Adipocyte (in vitro differentiated cells): ENCODE measurements around the gene CDH16.

Experiments
- DNase-seq: peaks from one replicate; pipeline ENCODE4 v3.0.0-alpha.2; 2015; ENCODE audit warnings: low read depth
- H3K27me3 ChIP-seq: replicated peaks from 2 replicates; pipeline ENCODE4 v1.7.0; 2013; ENCODE audit warnings: mild to moderate bottlenecking, low read length, moderate library complexity; ENCODE audit not compliant: control insufficient read depth, insufficient read depth
- H3K36me3 ChIP-seq: 2 replicates; pipeline ENCODE4 v1.7.0; 2013; ENCODE audit warnings: low read length, mild to moderate bottlenecking, moderate library complexity; ENCODE audit not compliant: control insufficient read depth, insufficient read depth, severe bottlenecking
- H3K4me1 ChIP-seq: 2 replicates; pipeline ENCODE4 v1.7.0; 2013; ENCODE audit warnings: mild to moderate bottlenecking, low read length, moderate library complexity; ENCODE audit not compliant: control insufficient read depth, insufficient read depth
- H3K4me3 ChIP-seq: 2 replicates; pipeline ENCODE4 v1.7.0; 2013; ENCODE audit warnings: mild to moderate bottlenecking, low read length, moderate library complexity
- H3K9ac ChIP-seq: 2 replicates; pipeline ENCODE4 v1.7.0; 2013; ENCODE audit warnings: mild to moderate bottlenecking, low read length, moderate library complexity
- H3K9me3 ChIP-seq: 2 replicates; pipeline ENCODE4 v1.7.0; 2013; ENCODE audit warnings: mild to moderate bottlenecking, low read length, moderate library complexity; ENCODE audit not compliant: control insufficient read depth

Gene CDH16

GRCh38 chr16:66917741-66918140, 944 bp downstream of the CDH16 start:
- DNase-seq: no peak
- Histone ChIP-seq H3K36me3 (no peaks in the 10 kb centered on the region), H3K4me1 (no peaks in the 10 kb centered on the region), H3K4me3 (no peak overlapping the region), H3K9ac (no peak overlapping the region), H3K9me3 (no peaks in the 10 kb centered on the region), H3K27me3 (peaks cover 57% of the 10 kb centered on the region)

- no peak for DNase-seq
- Histone ChIP-seq H3K4me1 (no peaks in the 10 kb centered on the region), H3K9me3 (no peaks in the 10 kb centered on the region), H3K9ac (no peak overlapping the region), H3K36me3 (no peaks in the 10 kb centered on the region), H3K27me3 (peaks cover 54% of the 10 kb centered on the region), H3K4me3 (no peak overlapping the region)
Measured at GRCh38 chr16:66916518-66916917, 2.2 kb downstream of the CDH16 start.

GRCh38 chr16:66915041-66915440, 3.6 kb downstream of the CDH16 start:
- no peaks in the 10 kb centered on the region for H3K36me3 ChIP-seq
- no peak overlapping the region for H3K4me3 ChIP-seq
- no peaks in the 10 kb centered on the region for H3K9me3 ChIP-seq
- no peak overlapping the region for H3K9ac ChIP-seq
- peaks cover 54% of the 10 kb centered on the region for H3K27me3 ChIP-seq
- DNase-seq: no peak
- H3K4me1 ChIP-seq: no peaks in the 10 kb centered on the region

- DNase-seq: no peak
Measured at GRCh38 chr16:66914541-66914940, 4.1 kb downstream of the CDH16 start.

GRCh38 chr16:66913711-66914110, 5.0 kb downstream of the CDH16 start:
- H3K9ac ChIP-seq: no peak overlapping the region
- no peaks in the 10 kb centered on the region for H3K4me1 ChIP-seq
- H3K27me3 ChIP-seq: peaks cover 50% of the 10 kb centered on the region
- DNase-seq: no peak
- H3K9me3 ChIP-seq: no peaks in the 10 kb centered on the region
- no peak overlapping the region for H3K4me3 ChIP-seq
- no peaks in the 10 kb centered on the region for H3K36me3 ChIP-seq

More at GRCh38 chr16:66914541-66914940, 4.1 kb downstream of the CDH16 start:
- Histone ChIP-seq H3K36me3 (no peaks in the 10 kb centered on the region), H3K4me3 (no peak overlapping the region), H3K27me3 (peaks cover 54% of the 10 kb centered on the region), H3K9me3 (no peaks in the 10 kb centered on the region), H3K4me1 (no peaks in the 10 kb centered on the region), H3K9ac (no peak overlapping the region)

GRCh38 chr16:66913081-66913480, 5.6 kb downstream of the CDH16 start:
- Histone ChIP-seq H3K9ac (no peak overlapping the region), H3K36me3 (no peaks in the 10 kb centered on the region), H3K4me1 (no peaks in the 10 kb centered on the region), H3K27me3 (peaks cover 52% of the 10 kb centered on the region), H3K9me3 (no peaks in the 10 kb centered on the region), H3K4me3 (no peak overlapping the region)
- no peak for DNase-seq

GRCh38 chr16:66911801-66912200, 6.9 kb downstream of the CDH16 start:
- no peak for DNase-seq
- Histone ChIP-seq H3K27me3 (peaks cover 52% of the 10 kb centered on the region), H3K4me3 (no peak overlapping the region), H3K9me3 (no peaks in the 10 kb centered on the region), H3K9ac (no peak overlapping the region), H3K4me1 (no peaks in the 10 kb centered on the region), H3K36me3 (no peaks in the 10 kb centered on the region)

GRCh38 chr16:66911112-66911511, 7.6 kb downstream of the CDH16 start:
- H3K9me3 ChIP-seq: no peaks in the 10 kb centered on the region
- no peak overlapping the region for H3K4me3 ChIP-seq
- H3K36me3 ChIP-seq: no peaks in the 10 kb centered on the region
- no peak for DNase-seq
- no peaks in the 10 kb centered on the region for H3K4me1 ChIP-seq
- no peak overlapping the region for H3K9ac ChIP-seq
- H3K27me3 ChIP-seq: peaks cover 48% of the 10 kb centered on the region

- Histone ChIP-seq H3K36me3 (no peaks in the 10 kb centered on the region), H3K4me3 (no peak overlapping the region)
Measured at GRCh38 chr16:66910175-66910940, 8.3 kb downstream of the CDH16 start.

GRCh38 chr16:66908762-66909559, 9.7 kb downstream of the CDH16 start:
- Histone ChIP-seq H3K4me3 (no peak overlapping the region), H3K9me3 (no peaks in the 10 kb centered on the region), H3K9ac (no peak overlapping the region), H3K4me1 (no peaks in the 10 kb centered on the region), H3K27me3 (peaks cover 34% of the 10 kb centered on the region), H3K36me3 (no peaks in the 10 kb centered on the region)
- no peak for DNase-seq

More at GRCh38 chr16:66910175-66910940, 8.3 kb downstream of the CDH16 start:
- H3K27me3 ChIP-seq: peaks cover 47% of the 10 kb centered on the region
- no peaks in the 10 kb centered on the region for H3K4me1 ChIP-seq
- H3K9ac ChIP-seq: no peak overlapping the region
- DNase-seq: no peak
- no peaks in the 10 kb centered on the region for H3K9me3 ChIP-seq

- Histone ChIP-seq H3K9me3 (no peaks in the 10 kb centered on the region), H3K4me1 (no peaks in the 10 kb centered on the region), H3K9ac (no peak overlapping the region), H3K36me3 (no peaks in the 10 kb centered on the region), H3K27me3 (peaks cover 34% of the 10 kb centered on the region), H3K4me3 (no peak overlapping the region)
- no peak for DNase-seq
Measured at GRCh38 chr16:66908116-66908515, 10.6 kb downstream of the CDH16 start.
